ENCODE measurements around the gene ZBTB48.

ZBTB48 gene

DNA sequence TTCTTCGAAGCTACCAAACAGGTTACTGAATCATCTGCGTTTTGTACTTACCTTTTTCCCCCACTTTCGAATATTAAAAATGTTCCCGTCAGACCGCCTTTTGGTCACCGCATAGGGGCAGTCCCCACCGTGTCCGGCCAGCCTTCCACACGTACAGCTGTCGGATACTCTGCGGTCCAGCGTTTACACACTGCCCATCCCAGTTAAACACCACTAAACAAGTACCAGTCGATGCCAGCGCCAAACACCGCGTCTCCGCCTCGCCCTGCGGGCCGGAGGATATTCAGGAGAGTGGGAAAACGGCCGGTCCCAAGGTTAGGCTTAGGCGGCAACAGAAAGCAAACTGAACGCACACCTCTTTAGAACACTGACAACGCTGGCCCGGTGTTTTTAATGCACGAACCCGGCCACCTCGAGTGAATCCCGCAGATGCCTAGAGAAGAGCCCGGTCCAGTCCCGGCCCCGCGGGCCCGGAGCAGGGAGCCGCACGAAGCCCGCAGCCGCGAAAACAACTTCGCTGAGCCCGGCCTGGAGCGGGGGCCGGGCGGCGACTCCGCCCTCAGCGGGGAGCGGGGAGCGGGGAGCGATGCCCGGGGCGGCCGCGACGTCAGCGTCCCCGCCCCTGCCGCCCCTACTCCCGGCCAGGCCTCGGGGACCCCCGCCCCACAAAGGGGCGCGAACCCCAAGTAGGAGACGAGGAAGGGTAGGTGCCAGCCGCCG, 33.0 kb downstream of the ZBTB48 start:
- no peak for DNase-seq (ENCODE audit: low read depth in 2 of 2)

DNA sequence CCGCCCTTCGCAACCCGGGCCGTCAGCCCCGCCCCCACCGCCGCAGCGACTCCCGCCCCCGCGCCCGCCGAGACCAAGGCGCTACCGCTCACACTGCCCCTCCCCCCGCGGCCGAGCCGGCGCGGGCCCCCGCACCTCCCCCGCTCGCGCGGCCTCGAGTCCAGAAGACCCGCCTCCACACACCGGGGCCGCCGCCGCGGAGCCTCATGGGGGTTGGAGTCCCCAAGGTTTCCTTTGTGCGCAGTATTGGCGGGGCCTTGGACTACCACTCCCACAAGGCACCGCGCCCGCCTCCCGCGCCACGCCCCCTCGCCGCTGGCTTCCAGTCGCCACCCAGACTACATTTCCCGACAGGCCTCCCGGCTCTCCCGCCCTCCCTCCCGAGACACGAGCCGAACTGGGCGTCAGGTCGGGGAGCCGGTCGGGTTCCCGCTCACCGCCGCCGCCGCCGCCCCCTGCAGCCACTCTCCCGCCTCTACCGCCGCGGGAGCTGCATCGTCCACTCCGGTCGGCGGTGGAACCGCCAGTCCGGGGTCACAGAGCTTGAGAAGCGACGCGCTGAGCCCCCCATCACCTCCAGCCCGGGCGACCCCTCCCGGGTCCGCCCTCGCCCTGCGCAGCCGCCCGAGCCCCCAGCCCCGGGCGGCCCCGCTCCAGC, 33.7 kb downstream of the ZBTB48 start, which contains the start of gene PHF13:
PHF13 (plus strand) TSS at position 371 of the 658 bp plus-strand sequence. CDS start 336 bp downstream, outside the sequence.
- DNase-seq (ENCODE audit: low read depth in 2 of 2): peak; percentile 99

DNA sequence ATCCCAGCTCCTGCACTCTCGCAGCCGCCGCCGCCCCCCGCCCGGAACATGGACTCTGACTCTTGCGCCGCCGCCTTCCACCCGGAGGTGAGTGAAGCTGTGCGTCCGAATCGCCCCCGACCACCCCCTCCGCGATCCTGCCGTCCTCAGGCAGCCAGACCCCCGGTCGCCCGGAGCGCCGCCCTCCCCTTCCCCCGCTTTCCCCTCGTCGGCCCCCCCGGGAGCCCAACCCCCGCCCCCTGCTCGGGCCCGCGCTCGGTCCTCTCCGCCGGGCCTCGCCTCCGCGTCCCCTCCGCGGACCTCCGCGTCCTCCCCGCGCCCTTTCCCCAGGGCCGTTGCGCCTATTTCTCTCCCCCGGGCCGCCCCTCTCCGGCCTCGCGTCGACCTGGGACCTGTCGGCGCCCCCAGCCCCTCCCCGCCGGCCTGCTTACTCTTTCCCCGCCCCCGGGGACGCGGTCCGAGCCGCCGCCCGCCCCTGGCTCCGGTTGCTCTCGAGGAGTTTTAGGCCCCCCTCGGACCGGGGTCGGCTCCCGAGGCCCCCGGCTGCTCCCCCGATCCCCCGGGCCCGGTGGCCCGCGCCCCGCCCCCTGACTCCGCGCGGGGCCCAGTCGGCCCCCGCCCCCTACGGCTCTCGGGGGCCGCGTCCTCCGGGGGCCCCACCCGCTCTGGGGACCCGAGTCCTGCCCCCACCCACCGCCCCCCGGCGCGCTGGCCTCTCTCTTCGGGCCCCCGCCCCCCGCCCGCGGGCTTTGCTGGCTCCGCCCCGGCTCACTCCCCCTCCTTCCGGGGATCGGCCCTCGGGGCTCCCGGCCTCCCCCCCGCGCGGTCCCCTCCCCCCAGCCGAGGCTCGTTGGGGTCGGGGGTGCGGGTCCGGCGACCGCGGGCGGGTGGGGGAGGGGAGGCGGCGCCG, 34.5 kb downstream of the ZBTB48 start:
- no peak for DNase-seq (ENCODE audit: low read depth in 2 of 2)

DNA sequence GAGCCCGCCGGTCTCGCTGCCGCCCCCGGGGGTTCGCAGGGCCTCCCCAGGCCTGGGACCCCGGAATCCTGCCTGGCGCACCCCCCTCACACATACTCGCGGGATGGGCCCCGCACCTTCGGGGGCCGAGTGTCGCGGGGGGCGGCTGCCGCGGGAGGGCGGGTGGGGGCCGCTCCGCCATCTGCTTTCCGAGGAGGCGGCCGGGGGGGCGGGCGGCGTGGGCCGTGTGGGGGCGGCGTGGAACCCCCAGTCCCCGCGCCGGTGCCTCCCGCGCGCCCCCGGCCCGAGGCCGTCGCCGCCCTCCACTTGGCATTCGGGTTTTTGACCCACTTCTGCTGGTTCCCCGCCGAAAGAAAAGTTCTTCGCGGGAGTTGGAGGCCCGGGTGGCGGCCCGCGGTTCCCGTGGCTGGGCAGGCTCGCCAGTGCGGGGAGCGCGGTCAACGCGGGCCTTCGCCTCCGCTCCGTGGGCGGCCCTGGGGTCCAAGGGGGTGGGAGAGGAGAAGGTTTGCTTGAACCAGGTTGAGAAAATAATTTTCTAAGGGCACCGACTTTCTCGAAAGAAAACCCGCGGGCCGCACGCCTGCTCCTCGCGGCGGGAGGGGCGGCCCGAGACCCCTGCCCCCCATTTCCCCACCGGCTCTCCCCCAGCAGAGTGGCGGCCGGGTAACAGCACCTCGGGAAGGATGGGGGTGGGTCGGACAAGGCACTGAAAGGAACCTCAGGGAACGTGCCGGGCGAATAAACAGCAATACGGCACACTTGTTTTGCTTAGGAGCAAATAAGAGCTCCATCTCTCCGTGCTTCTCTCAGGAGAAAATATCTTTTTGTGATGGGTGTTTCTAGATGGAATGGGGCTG, 35.4 kb downstream of the ZBTB48 start:
- no peak for DNase-seq (ENCODE audit: low read depth in 2 of 2)

DNA sequence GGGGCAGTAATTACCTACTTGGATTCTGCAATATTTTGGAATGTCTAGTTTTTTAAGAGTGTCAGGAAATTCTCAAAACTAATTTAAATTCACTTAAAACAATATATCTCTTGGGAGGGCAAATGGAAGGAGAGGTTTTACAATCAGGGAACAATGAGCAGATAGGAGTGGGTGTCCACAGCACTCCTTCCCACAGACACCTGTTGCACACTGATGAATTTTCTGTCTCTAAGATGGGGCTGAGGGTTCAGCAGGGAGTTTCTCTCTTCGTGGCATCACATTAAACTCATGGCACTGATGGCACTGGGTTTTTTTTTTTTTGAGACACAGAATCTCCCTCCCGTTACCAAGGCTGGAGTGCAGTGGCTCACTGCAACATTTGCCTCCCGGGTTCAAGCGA, 39.3 kb downstream of the ZBTB48 start:
- DNase-seq (ENCODE audit: low read depth in 2 of 2): no peak

DNA sequence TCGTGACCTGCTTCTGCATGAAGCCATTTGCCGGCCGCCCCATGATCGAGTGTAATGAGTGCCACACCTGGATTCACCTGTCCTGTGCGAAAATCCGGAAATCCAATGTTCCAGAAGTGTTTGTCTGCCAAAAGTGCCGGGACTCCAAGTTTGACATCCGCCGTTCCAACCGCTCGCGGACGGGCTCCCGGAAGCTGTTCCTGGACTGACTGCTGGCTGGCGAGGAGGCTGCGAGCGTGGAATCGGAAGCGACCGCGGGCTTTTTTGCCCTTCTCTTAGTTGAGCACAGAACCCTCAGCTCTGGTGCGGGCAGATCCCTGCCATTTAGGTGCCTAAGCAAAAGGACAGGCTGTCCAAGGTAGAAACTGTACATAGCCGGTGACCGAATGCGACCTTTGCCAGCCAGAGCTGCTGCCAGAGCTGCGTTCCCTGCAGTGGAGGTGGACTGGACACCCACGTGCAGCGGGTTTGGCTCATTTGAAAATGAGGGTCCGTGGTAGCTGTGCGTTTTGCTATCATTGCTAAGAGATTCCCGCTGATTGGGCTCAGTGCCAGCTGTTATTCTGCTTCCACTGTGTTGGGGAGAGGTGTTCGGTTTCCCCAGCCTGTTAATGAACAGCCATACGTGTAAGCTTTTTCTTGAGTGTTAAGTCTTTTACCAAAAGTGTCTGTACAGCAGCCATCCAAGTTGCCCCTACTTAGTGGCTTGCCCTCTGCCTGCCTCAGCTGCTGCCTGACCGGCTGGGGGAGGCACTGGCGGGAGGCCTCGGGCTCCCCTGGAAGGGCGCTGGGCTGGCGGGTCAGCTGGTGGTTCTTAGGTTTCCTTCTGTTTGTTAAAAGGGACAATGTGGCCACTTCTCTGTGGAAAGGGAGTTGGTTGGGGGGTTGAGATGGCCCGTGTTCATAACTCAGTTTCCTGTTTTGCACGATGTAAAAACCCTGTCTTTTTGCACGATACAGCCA, 41.9 kb downstream of the ZBTB48 start:
- DNase-seq (ENCODE audit: low read depth in 2 of 2): no peak

DNA sequence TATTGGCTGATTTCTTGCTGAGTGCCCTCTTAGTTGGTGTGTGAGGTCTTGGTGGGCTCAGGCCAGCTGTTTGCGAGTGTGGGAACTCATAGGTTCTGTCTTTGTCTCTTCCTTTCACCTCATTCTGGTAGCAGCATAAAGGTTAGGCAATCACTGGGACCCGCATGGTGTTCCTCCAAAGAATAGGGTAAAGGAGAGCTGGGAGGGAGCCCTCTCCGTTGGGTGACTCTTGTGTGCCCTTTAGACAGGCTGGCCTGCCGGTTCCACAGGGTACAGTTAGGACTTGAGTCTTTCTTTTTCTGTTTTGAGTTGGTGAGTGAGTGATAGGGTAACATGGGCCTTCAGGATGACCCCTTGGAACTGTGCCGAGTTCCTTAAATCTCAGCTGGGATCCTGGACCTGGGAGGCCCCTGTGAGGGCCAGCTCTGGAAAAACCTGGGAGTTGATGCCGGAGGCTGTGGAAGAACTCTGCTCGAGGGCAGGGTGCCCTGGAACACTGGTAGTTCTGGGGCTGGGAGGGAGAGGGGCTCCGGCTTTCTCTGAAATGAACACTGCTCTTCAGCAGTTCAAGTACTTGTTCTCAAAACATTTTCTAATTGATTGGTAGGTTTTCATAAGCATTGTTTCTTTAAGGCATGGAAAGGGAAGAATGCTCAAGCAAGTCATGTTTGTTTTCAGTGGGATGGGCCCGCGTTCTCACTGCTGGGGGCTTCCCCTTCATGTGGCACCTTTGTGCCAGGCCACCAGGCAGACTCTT, 42.8 kb downstream of the ZBTB48 start:
- DNase-seq (ENCODE audit: low read depth in 2 of 2): no peak

DNA sequence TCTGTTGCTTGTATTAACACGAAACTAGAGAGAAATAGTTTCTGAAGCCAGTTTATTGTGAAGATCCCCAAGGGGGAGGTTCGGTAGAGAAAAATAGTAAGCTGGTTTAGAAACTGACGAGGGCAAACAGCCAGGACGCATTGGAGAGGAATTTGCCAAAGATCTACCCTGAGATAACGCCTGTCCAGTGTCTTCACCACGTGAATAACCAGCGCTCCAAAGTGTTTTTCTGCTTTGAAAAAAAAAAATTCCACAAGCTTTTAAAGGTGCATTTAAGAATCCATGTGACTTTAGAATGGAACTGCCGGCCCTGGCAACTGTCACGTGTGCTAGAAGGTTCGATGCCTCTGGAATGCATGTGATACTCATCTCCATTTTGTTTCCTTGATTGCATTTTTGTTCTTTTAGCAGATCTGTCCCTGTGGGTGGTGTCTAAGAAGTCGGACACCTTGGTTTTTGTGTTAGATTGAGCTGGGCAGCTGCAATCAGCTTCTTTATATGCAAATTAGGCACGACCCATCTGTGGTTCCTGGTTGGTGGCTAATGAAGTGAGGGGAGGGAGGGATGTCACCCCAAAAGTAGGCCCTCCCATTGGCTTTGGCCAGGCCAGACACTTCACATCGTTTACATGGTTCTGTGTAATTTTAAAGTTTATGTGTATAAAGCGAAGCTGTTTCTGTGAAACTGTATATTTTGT, 43.6 kb downstream of the ZBTB48 start:
- DNase-seq (ENCODE audit: low read depth in 2 of 2): no peak

DNA sequence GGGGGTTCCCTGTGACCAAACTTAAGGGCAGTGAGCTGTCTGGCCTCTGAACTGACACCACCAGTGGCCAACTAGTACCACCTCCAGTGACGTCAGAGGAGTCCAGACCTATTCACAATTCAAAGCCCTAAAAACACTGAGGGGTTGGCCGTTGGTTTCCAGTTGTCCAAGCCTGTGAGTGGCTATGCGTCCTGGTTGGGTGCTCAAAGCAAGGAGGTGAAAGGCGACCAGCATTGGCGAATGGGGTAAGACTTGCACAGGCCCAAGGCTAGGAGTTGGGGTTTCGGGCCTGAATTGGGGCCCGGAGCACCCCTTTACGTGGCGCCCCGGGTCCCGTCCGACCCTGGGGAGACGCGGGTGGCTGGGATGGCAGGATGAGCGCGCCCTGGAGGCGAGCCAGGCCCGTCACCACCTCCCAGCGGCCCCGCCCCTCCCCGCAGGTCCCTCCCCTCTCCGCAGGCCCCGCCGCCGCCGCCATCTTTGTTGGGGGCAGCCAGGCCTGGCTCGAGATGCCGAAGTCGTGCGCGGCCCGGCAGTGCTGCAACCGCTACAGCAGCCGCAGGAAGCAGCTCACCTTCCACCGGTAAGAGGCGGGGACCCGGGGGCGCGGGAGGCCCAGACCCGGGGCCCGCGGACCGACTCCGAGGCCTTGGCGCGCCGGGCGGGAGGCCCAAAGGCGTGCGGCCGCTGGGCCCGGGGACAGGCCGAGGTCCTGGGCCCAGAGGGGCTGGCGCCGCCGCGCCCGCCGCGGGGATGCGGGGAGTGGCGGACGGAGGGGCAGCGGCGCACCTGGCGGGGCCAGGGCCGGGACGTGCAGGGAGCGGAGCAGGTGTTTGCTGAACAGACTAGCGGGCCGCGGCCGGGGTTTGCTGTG, 45.2 kb downstream of the ZBTB48 start, which contains the start of gene THAP3:
THAP3 (plus strand) TSS at position 159 of the 874 bp plus-strand sequence; CDS start at position 510, 351 bp downstream.
- DNase-seq (ENCODE audit: low read depth in 2 of 2): peak; percentile 85 to 89

DNA sequence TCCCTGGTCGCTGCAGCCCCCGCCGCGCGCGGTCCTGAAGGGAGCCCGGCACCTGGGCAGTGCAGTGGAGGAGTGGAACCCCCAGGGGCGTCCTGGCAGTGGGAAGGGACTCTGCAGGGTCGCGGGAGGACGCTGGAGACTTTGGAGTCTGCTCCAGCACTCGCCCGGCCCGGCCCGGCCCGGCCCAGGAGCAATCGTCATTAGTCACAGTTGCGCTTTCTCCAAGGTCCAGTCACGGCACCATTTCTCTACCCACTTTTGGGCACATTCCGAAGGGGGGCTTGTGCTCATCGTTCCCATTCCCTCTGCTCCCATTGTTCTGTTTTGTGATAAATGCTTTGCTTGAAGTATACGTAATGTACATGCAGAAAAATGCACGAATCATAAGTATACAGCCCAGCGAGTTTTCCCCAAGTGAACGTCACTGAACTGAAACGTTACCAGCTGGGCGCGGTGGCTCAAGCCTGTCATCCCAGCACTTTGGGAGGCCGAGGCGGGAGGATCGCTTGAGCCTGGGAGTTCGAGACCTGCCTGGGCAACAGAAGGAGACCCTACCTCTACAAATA, 45.9 kb downstream of the ZBTB48 start:
- DNase-seq (ENCODE audit: low read depth in 2 of 2): no peak

DNA sequence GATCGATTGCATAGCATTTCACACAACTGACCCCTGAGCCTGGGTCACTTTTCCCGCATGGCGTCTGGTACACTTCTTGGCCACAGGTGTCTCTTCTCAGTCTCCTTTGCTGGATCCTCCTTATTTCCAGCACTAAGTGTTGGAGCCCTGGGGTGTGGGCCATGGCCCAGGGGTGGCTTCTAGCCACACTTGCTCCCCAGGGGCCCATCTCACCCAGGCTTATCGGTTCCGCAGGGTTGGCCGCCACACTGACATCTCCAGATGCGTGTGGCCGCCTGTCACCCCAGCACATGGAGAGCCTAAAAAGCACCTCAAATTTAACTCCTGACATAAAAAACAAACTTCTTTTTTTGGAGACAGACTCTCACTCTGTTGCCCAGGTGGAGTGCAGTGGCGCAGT, 47.2 kb downstream of the ZBTB48 start:
- no peak for DNase-seq (ENCODE audit: low read depth in 2 of 2)

DNA sequence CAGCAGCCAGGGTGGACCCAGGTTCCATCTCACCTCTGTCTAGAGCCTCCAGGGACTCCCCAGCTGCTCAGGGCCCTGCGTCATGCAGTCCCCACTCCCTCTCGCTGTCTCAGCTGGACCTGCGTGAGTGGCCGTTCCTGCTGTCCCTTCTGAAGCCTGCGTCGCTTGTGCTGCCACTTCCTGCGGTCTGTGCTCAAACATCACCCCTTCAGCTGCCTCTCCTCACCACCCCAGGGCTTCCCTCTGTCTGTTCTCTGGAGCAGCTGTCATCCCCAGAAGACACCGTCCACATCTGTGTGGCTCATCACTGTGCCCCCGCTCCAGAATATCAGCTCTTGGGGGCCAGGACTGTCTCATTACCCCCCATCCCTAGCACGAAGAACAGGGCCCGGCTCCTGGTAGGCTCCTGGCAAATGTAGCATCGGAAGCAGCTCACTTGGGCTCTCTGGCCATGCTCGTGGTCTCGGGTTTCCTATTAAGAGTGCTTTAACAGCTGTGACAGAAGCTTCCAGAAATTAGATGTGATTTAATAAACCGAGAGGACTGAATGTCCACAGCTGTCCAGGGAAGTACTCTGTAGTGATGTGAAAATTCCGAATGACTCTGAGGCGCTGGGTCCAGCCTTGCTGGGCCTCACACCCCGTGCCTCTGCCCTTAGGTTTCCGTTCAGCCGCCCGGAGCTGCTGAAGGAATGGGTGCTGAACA, 48.2 kb downstream of the ZBTB48 start:
- DNase-seq (ENCODE audit: low read depth in 2 of 2): no peak

DNA sequence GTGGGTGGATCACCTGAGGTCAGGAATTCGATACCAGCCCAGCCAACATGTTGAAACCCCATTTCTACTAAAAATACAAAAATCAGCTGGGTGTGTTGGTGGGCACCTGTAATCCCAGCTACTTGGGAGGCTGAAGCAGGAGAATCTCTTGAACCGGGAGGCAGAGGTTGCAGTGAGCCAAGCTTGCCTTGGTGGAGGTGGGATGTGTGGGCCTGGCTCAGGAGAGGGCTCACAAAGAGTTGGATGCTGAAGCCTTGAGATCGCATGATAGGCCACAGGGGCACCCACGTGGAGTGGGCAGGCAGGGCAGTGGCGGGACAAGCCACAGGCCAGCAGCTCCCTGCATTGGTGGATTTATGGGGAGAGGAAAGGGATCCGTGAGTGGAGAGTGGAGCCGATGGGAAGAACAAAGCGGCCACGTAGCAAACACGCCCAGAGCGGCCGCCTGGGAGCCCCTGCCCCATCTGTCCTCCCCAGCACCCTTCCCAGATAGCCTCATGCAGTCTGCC, 49.2 kb downstream of the ZBTB48 start:
- no peak for DNase-seq (ENCODE audit: low read depth in 2 of 2)

DNA sequence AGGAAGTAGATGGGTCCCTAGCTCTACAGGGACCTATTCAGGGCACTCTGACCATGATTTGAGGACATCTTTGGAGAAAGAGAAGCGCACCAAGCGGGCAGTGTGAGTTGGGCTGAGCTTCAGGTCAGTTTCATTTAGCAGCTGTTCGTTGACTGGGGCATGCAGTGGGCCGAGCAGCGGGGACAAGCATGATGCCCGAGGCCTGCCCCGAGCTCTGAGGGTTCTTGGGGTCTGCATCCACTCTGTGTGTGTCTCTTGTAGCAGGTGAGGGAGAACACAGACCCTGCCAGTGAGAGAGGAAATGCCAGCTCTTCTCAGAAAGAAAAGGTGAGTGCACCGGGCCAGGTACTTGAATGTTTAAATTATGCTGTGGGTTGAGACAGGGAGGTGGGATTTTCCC, 50.2 kb downstream of the ZBTB48 start:
- DNase-seq (ENCODE audit: low read depth in 2 of 2): no peak

DNA sequence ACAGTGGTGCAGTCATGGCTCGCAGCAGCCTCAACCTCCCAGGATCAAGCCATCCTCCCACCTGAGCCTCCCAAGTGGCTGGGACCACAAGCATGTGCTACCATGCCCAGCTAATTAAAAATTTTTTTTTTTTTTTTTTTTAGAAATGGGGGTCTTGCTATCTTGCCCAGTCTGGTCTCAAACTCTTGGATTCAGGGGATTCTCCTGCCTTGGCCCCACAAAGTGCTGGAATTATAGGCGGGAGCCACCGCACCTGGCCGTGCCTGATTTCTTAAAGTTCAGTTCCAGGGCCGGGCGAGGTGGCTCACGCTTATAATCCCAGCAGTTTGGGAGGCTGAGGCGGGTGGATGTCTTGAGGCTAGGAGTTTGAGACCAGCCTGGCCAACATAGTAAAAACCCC, 51.3 kb downstream of the ZBTB48 start:
- DNase-seq (ENCODE audit: low read depth in 2 of 2): no peak

All from activated CD4-positive, alpha-beta T cell treated with anti-CD3 and anti-CD28 coated beads for 24 hours (primary cell).